IMR-90 (cell line): Measurements from ENCODE around the gene RASGRP2. TPM values are rescaled to one million over a fixed set of nuclear protein-coding genes. Genes with fewer than 3 reads are reported as not detected.

Source experiments
- ATAC-seq: fragments of 200-7000 bp; cut with Tn5 transposase; 2 replicates; pipeline ENCODE4 v1.9.1; 2020; ENCODE audit warnings: low read depth, mild to moderate bottlenecking, moderate library complexity
- BruUV-seq: library from RNA; stranded (reverse); fragments of 400-500 nt; replicated peaks from 2 replicates; lab custom pipeline; 2021; lab: Mats Ljungman, UMichigan
- CTCF ChIA-PET: fragments of 300-600 bp; formaldehyde crosslinking; extraction: SDS; loops from one replicate; lab custom pipeline; 2021; ENCODE audit warnings: antibody characterized with exemption; lab: Yijun Ruan, JAX
- POLR2A ChIA-PET: fragments of 300-600 bp; sonication (Branson Sonifier 250); formaldehyde crosslinking; loops from one replicate; lab custom pipeline; 2022; ENCODE audit warnings: antibody characterized with exemption; ENCODE audit not compliant: unreplicated experiment; lab: Charles Lee
- DNase-seq: peaks from one replicate; pipeline ENCODE4 v3.0.0; 2013
- H2AFZ ChIP-seq: replicated peaks from 2 replicates; pipeline ENCODE3; 2013; ENCODE audit warnings: low read length, mild to moderate bottlenecking; ENCODE audit not compliant: poor library complexity
- H2AK5ac ChIP-seq: 2 replicates; pipeline ENCODE4 v1.6.1; 2013; ENCODE audit warnings: low read depth, low read length, inconsistent platforms
- H2AK9ac ChIP-seq: replicated peaks from 2 replicates; pipeline ENCODE3; 2013; ENCODE audit warnings: mild to moderate bottlenecking, low read depth, low read length, moderate library complexity; ENCODE audit not compliant: poor library complexity
- H2BK120ac ChIP-seq: 2 replicates; pipeline ENCODE4 v1.6.1; 2013; ENCODE audit warnings: low read depth, low read length, inconsistent platforms
- H2BK15ac ChIP-seq: 3 replicates; pipeline ENCODE4 v1.6.1; 2013; ENCODE audit warnings: low read depth, low read length, inconsistent platforms
- H2BK20ac ChIP-seq: 2 replicates; pipeline ENCODE4 v1.6.1; 2013; ENCODE audit warnings: low read depth, mild to moderate bottlenecking, inconsistent platforms, low read length, moderate library complexity
- H2BK5ac ChIP-seq: 2 replicates; pipeline ENCODE4 v1.6.1; 2013; ENCODE audit warnings: mild to moderate bottlenecking, low read depth, low read length, inconsistent platforms; ENCODE audit not compliant: poor library complexity, severe bottlenecking
- H3K14ac ChIP-seq: replicated peaks from 2 replicates; pipeline ENCODE4 v1.6.1; 2013; ENCODE audit warnings: low read depth, low read length, inconsistent platforms
- H3K18ac ChIP-seq: 2 replicates; pipeline ENCODE4 v1.6.1; 2013; ENCODE audit warnings: low read depth, low read length, control low read depth
- H3K23ac ChIP-seq: 2 replicates; pipeline ENCODE4 v1.6.1; 2013; ENCODE audit warnings: low read depth, low read length, inconsistent platforms
- H3K27ac ChIP-seq: 2 replicates; pipeline ENCODE4 v1.5.1; 2013; ENCODE audit warnings: mild to moderate bottlenecking, control low read depth, low read length; ENCODE audit not compliant: insufficient read depth
- H3K27me3 ChIP-seq: 2 replicates; pipeline ENCODE4 v1.6.1; 2013; ENCODE audit warnings: low read length; ENCODE audit not compliant: control insufficient read depth, insufficient read depth
- H3K36me3 ChIP-seq: 2 replicates; pipeline ENCODE4 v1.6.1; 2013; ENCODE audit warnings: low read length, mixed read lengths; ENCODE audit not compliant: control insufficient read depth, insufficient read depth
- H3K4ac ChIP-seq: 2 replicates; pipeline ENCODE4 v1.6.1; 2013; ENCODE audit warnings: low read depth, low read length, inconsistent platforms
- H3K4me1 ChIP-seq: 2 replicates; pipeline ENCODE4 v1.6.1; 2013; ENCODE audit warnings: low read length, mixed read lengths; ENCODE audit not compliant: control insufficient read depth, insufficient read depth
- H3K4me2 ChIP-seq: 2 replicates; pipeline ENCODE4 v1.6.1; 2013; ENCODE audit warnings: low read depth, mild to moderate bottlenecking, control low read depth, low read length, moderate library complexity
- H3K4me3 ChIP-seq: 2 replicates; pipeline ENCODE4 v1.5.1; 2013; ENCODE audit warnings: low read depth, mild to moderate bottlenecking, control low read depth, low read length, moderate library complexity; ENCODE audit not compliant: insufficient read depth
- H3K56ac ChIP-seq: 2 replicates; pipeline ENCODE4 v1.6.1; 2013; ENCODE audit warnings: low read length, inconsistent platforms; ENCODE audit not compliant: insufficient read depth; ENCODE audit errors: extremely low read depth
- H3K79me1 ChIP-seq, 2 experiments: 2 replicates each; pipeline ENCODE4 v1.6.1; 2013; ENCODE audit warnings: low read length in 2 of 2, inconsistent platforms in 1 of 2, low read depth in 1 of 2
- H3K9ac ChIP-seq: 2 replicates; pipeline ENCODE4 v1.6.1; 2013; ENCODE audit warnings: low read depth, low read length, control low read depth
- H3K9me1 ChIP-seq: 2 replicates; pipeline ENCODE4 v1.6.1; 2013; ENCODE audit warnings: low read length, inconsistent platforms; ENCODE audit not compliant: insufficient read depth
- H3K9me3 ChIP-seq: 2 replicates; pipeline ENCODE4 v1.6.1; 2013; ENCODE audit warnings: low read length; ENCODE audit not compliant: control insufficient read depth, insufficient read depth
- H4K20me1 ChIP-seq: 2 replicates; pipeline ENCODE4 v1.6.1; 2013; ENCODE audit warnings: low read length, inconsistent platforms; ENCODE audit not compliant: insufficient read depth
- H4K5ac ChIP-seq: 2 replicates; pipeline ENCODE4 v1.6.1; 2013; ENCODE audit warnings: mild to moderate bottlenecking, low read depth, low read length, control low read depth
- H4K8ac ChIP-seq, 2 experiments: 2 replicates each; pipeline ENCODE4 v1.6.1; 2013; ENCODE audit warnings: low read depth in 2 of 2, low read length in 2 of 2, control low read depth in 1 of 2, inconsistent platforms in 1 of 2
- H4K91ac ChIP-seq: 2 replicates; pipeline ENCODE4 v1.6.1; 2013; ENCODE audit warnings: low read depth, low read length, inconsistent platforms; ENCODE audit not compliant: insufficient read depth
- CEBPB ChIP-seq: IDR thresholded peaks from 2 replicates; pipeline ENCODE4 v1.6.1; 2012; ENCODE audit warnings: low read depth, low read length, improper control_type of control experiment
- RAD21 ChIP-seq: IDR thresholded peaks from 2 replicates; pipeline ENCODE4 v1.6.1; 2012; ENCODE audit warnings: low read length, improper control_type of control experiment
- SMC3 ChIP-seq: fragments of 150-350 bp; IDR thresholded peaks from 2 replicates; pipeline ENCODE4 v1.6.1; 2016; ENCODE audit warnings: low read depth, mild to moderate bottlenecking, antibody characterized with exemption, low read length, moderate library complexity
- WGBS, 2 experiments: methylation state at CpG; one replicate each; pipeline versions ENCODE4 v1.1.5 to v1.1.7; 2013; ENCODE audit warnings: missing lambda C conversion rate in 2 of 2; ENCODE audit not compliant: insufficient read length in 1 of 2; ENCODE audit errors: extremely low coverage in 2 of 2; 5-methylcytosine and 5-hydroxymethylcytosine counted together
- dilution Hi-C: fragments of 300-500 bp; cut with HindIII; formaldehyde crosslinking; loops from one replicate; pipeline ENCODE4 v1.14.3; 2018; ENCODE audit warnings: low sequenced_read_pairs; ENCODE audit not compliant: unreplicated experiment
- in situ Hi-C: fragments of 300-500 bp; cut with MboI; formaldehyde crosslinking; loops from 3 replicates; pipeline ENCODE4 v1.14.3; 2019; ENCODE audit warnings: low sequenced_read_pairs, inconsistent platforms, mixed read lengths
- intact Hi-C: fragments of 100-400 bp; cut with micrococcal nuclease; formaldehyde crosslinking; loops from 2 replicates; pipeline ENCODE4 v1.10.0; 2022
- polyA plus RNA-seq, 3 experiments: library from polyadenylated mRNA; depleted of rRNA; stranded (reverse); fragments of >200 nt; gene quantifications; 2 replicates each; pipeline ENCODE4 v1.2.3, GENCODE V29; 2012; ENCODE audit warnings: low replicate concordance in 1 of 3
- total RNA-seq: library from RNA; depleted of rRNA; stranded (reverse); fragments of >200 nt; gene quantifications from 2 replicates; pipeline ENCODE4 v1.2.3, GENCODE V29; 2012
- TF ChIP-seq, protein P1 (sequence below): fragments of 150-350 bp; IDR thresholded peaks from 2 replicates; pipeline ENCODE4 v1.6.1; 2017; ENCODE audit warnings: mild to moderate bottlenecking, antibody characterized with exemption, low read length, low read depth

Gene RASGRP2
- total and polyA plus RNA-seq, 2 of the 4 experiments (the other 2 are of a cell fraction): 1.2 TPM; not detected in 1

DNA sequence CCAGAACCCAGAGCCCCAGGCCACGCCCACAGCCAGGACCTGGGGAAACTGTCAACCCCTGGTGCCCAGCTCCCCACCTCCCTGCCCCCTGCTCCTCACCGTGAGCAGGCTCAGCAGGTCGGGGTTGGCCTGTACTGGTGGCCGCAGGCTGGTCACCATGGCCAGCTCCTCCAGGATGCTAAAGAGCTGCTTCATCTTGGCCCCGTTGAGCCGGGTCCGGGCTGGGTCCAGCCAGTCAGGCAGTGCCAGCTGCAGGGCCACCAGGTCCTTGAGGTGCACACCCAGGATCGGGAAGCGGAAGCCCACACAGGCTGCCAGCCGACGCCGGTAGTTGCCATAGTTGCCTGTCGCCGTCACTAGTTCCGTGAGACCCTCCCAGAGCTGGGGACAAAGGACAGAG, 7.3 kb downstream of the RASGRP2 start:
- Histone ChIP-seq H3K9ac (no peak overlapping the region), H4K8ac (no peak overlapping the region), H4K5ac (no peak overlapping the region), H2AK5ac (no peak overlapping the region), H2BK20ac (no peak overlapping the region), H3K4me2 (no peak overlapping the region), H4K20me1 (no peaks in the 10 kb centered on the region), H3K9me1 (no peaks in the 10 kb centered on the region), H2BK15ac (no peak overlapping the region), H4K91ac (no peak overlapping the region), H3K36me3 (no peaks in the 10 kb centered on the region), H3K27me3 (peaks cover 69% of the 10 kb centered on the region), H3K14ac (no peak overlapping the region), H2AK9ac (no peak overlapping the region), H2BK120ac (no peak overlapping the region), H3K18ac (no peak overlapping the region), H3K4me1 (no peaks in the 10 kb centered on the region), H3K27ac (no peak overlapping the region), H3K56ac (no peak overlapping the region), H3K9me3 (no peaks in the 10 kb centered on the region), H2AFZ (no peak overlapping the region), H3K4ac (no peak overlapping the region), H3K23ac (no peak overlapping the region), H2BK5ac (no peak overlapping the region), H3K4me3 (no peak overlapping the region), H3K79me1 (no peaks in the 10 kb centered on the region)
- DNase-seq: no peak
- CTCF ChIA-PET: no interaction called here
- ATAC-seq: no peak
- POLR2A ChIA-PET: no interaction called here
- dilution Hi-C loops: no loop called here
- 80% methylated on average over 3 of the region's 15 CpGs; no CpG with 5 or more reads in 1 of the 2 experiments for WGBS, 2 experiments
- in situ Hi-C loops: no loop called here
- intact Hi-C loops: no loop called here
- BruUV-seq: no TSS peak
- TF ChIP-seq RAD21 (no peak), CEBPB (no peak), SMC3 (no peak)
- TF ChIP-seq, protein P1, sequence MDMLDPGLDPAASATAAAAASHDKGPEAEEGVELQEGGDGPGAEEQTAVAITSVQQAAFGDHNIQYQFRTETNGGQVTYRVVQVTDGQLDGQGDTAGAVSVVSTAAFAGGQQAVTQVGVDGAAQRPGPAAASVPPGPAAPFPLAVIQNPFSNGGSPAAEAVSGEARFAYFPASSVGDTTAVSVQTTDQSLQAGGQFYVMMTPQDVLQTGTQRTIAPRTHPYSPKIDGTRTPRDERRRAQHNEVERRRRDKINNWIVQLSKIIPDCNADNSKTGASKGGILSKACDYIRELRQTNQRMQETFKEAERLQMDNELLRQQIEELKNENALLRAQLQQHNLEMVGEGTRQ: no peak
